Right forelimb (tissue), 1 donor: ENCODE results near the gene KLHDC8A.
"Not testable (repeated sequence)": the region's sequence is repeated elsewhere in the genome, so short reads cannot be mapped to it uniquely, and the experiment has no call there.

ENCODE experiments used
- DNase-seq: peaks from one replicate; pipeline ENCODE4 v3.0.0-alpha.2; 2018

The KLHDC8A gene

DNA sequence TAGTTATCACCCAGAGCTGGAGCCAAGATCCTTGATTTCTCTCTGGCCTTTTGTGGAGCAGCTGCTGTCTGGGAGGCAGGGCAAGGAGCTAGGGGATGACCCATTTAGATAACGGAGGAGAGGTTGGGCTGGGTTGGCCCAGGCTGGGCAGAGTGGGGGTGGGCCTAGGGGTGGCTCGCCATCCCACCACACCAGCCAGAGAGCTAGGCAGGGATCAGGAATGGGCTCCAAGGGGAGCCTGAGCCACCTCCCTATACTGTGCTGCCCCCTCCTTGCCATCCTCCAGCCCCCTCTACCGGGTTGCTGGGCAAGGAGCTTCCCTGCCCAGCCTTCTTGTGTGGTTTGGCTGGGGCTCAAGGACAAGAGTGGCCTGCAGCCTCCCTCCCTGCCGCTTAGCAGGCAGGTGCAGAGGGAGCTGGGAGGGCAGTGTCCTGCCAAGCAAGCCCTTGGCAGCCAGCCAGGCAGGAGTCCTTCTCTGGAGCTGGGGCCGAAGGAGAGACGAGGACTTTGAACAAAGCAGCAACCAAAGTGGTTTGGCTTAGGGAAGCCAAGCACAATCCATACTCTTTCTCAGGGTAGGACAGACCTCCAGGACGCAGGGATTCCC is 39.3 kb downstream of the KLHDC8A start:
- DNase-seq = no peak

DNA sequence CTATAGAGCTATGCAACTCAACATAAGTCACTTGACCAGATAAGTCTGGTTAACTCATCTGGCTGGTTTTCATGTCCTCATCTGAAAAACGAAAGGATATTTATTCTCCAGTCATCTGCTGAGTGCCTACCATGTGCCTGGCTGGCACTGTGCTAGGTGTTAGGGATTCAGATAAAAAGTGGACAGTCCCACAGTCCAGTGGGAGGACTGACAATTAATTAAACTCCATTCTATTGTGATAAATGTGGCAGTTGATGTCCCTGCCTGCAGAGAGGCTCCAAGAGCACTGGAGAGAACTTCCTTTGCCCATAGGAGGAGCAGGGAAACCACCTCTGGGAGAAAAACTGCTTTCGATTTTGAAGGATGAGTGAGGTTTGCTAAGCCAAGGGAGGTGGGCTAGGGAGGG is 40.6 kb downstream of the KLHDC8A start:
- DNase-seq = no peak

DNA sequence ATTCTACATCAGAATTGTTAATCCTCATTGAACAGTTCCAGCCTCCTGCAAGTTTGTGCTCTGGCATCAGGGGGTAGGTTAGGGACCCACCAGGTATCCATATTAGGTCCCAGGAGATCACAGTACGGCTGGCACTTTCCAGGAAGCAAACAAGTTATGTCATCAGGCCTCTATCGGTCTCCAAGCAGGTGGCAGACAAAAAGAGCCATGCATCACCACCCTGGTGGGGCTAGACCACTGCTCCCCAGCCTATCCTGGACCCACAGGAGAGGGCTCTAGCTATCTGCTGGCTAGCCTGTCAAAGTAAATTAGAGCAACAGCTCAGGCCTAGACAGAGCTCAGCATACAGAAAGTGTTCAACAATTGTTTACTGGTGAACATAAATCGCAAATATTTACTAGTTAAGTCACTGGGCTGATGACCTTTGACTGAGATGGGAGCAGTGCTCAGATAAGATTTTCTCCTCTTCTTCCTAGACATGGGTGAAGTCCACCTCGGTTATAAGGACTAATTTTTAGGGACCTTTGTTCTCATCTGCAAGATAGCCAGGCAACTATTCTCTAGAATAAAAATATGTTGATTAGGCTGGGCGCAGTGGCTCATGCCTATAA is 41.6 kb downstream of the KLHDC8A start:
- DNase-seq = no peak

DNA sequence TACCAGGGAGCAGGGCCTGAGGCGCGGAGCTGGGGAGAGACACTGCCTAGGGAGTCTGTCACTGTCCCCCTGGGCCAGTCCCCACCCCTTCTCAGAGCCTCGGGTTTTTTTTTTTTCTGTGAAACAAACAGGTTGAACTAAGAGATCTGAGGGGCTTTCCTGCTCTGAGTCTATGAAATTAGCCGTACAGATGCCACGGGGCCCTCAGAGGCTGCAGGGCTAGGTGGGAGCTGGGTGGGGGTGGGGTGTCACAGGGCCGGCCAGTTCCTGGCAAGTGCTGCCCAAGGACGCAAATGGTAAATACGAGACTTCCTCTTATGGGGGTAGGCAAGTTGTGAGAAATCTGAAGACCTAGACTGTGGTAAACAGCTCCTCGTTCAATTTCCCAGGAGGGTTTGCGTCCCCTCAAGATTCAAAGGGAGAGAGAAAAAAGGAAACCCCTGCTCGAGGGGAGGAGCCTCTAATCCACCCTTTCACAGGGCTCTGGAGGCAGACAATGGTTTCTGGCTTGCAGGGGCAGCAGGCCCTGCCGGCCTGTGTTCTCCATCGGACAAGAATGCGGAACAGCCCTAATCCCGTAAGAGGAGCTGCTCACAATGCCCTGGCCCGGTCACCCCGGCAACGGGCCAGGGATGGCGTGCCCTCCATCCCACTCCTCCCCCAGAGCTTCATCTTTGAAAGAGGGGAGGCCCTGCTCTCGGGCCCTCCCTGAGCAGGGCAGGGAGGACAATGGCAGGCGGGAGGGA is 43.0 kb downstream of the KLHDC8A start:
- DNase-seq = peak; percentile 60

DNA sequence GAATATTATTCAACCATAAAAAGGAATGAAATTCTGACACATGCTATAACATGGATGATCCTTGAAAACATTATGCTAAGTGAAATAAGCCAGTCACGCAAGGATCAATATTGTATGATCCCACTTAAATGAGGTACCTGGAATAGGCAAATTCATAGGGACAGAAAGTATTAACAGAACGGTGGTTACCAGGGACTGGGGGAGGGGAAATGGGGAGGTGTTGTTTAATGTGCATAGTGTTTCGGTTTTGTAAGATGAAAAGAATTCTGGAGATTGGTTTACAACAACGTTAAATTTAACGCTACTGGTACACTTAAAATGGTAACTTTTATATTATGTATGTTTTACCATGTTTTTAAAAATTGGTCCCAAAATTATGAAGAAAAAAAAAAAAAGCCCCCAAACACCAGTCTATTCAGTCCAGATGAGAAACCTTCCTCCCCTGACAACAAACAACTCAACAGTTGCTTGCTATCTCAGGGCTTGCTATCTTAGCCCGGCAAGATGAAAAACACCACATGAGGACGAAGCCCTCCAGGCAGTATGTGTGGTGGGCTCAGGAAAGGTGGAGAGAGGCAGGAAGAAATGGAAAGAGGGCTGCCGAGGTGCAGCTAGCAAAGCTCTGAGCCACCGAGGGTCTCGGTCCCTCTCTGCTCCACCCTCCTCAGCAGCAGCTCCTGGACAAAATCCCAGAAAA is 43.7 kb downstream of the KLHDC8A start:
- DNase-seq = no peak

DNA sequence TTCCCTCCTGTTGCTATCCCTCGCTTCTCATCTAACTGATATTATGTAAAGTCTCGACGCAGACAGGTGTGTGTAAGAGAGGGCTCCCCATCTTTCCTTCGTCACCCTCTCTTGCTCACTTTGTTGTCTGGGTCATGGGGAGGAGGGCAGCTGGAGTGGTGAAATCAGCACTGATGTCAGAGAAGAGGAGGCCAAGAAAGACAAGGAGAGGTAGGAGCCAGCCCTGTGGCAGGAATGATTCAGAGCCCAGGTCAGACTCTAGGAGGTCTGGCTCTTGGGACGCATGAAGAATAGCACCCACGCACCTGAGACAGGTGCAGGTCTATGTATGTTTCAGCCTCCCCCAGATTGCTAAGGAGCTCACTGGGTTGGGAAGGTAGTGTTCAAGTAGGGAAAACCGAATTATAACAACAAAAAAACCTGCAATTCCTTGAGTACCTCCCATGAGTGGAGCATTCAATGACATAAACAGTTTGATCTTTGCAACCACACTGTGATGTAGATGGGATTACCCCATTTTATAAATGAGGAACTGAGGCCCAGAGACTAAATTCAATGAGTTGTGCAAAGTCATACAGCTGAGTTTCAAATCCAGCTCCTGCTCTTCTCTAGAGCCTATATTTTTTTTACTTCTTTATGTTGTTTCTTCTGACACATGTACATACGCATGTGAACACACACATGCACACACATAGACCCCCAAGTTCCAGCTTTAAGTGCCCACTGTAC is 45.6 kb downstream of the KLHDC8A start:
- no peak for DNase-seq

DNA sequence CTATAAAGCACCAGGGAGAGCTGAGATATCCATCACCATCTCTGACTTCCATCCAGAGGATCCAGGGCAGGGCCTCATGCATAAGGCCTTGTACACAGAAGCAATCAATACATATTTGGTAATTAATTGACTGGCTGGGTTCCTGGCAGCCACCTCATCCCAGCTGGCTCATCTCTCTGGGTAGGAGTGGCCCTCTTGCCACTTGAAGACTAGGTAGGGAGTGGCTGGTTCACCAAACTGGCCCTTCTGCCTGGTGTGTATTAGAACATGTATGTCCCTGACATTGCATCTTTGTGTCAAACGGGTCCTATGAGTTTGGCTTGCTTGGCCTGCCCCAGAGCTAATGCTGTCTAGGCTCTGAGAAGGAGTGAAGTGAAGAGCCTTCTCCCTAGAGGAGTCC is 47.0 kb downstream of the KLHDC8A start:
- DNase-seq = no peak

DNA sequence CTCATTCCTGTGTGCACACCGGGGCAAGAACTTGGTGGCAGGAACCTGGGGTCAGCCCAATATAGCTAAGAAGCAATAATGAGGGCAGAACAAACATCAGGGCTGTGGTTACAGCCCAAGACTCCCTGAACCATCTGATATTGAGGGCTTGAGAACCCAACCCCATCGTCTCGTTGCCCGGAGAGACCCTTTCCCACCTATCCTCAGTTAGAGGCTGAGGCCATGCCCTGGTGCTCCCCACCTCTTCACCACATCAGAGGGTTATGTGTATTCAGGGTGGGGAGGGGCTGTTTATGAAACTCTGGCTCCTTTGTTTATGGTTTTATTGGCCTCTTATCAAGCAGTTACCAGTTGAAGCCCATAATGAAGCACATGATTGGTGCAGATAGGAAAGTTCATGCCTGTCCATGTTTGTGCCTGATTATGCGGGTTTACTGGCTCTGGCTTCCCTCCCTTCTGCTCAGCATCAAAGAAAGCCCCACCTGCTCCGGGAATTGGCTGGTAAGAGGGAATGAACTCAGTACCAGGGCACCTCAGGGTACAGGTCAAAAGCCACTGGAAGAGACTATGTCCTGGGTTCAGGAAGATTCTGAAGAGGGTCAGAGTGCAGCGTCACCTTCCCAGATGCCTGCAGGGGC is 49.7 kb downstream of the KLHDC8A start:
- no peak for DNase-seq

DNA sequence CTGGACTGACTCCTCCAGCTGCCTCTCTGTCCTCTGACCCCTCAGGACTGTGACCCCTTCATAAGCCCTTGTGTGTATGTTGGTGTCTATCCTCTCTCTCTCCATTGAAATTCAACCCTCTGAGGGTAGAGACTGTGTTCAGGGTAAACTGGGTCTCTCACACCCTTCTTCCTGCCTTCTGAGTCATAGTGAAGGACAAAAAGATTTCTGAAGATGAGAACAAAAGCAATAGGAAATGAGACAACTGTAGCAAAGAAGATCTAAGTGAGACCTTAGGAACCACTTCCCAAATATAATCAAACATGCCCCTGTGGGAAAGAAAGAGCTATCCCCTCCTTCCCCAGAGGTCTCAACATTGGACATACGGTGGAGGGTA is 52.0 kb downstream of the KLHDC8A start:
- DNase-seq = no peak

DNA sequence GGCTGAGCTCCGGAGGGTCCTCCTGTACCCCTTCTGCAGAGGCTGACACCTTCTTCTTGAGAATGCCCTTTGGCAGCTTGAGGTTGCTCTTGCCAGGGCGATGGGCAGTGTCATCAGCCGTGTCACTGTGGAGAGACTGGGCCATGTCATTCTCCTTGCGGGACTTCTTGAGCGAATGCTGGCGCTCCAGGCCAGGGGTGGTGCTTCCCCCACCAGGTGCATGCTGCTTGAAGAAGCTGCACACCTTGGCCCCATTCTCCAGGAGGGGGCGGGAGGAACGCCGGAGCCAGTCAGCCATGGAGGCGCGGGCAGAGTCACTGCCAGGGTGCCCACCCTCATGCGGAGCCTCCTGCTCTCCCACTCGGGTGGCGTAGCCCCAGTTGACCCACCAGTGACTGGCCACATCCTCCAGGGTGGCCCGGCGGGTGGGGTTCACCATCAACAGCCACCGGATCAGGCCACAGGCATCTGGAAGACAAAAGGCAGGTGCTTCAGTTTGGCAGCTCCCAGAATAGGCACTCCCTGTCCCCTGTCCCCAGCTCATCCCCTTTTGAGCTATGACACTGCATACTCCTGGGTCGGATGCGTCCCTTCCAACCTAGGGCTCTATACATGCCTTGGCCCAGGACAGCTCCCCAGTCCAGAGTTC is 52.6 kb downstream of the KLHDC8A start:
- no peak for DNase-seq

DNA sequence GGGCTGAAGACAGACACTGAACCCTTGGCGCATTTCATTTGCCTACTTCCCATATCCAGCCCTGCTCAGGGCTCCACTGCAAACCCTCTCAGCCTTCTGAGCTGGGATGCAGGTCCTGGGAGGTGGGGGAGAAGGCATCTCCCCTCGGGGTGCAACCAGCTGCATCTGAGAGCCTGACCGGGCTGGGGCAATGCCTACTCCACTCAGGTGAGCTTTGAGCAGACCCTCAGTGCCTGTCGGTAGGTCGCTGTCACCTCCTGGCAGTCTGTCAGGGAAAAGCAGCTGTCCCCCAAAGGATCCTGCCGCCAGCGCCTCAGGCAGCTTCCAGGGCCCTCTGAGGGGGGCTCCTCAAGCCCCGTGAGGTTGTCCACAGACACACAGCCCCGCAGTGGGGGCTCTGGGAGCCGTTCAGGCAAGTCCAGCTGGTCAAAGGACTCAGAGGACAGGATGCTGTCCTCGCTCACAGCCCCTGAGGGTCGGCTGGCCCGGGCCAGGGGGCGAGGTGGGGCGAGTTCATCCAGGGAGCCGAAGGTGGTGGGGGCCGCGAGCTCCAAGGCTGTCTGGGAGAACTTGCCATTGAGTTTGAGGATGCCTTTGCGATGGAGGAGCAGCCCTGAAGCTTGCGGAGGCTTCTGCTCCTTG is 53.4 kb downstream of the KLHDC8A start:
- DNase-seq = no peak

DNA sequence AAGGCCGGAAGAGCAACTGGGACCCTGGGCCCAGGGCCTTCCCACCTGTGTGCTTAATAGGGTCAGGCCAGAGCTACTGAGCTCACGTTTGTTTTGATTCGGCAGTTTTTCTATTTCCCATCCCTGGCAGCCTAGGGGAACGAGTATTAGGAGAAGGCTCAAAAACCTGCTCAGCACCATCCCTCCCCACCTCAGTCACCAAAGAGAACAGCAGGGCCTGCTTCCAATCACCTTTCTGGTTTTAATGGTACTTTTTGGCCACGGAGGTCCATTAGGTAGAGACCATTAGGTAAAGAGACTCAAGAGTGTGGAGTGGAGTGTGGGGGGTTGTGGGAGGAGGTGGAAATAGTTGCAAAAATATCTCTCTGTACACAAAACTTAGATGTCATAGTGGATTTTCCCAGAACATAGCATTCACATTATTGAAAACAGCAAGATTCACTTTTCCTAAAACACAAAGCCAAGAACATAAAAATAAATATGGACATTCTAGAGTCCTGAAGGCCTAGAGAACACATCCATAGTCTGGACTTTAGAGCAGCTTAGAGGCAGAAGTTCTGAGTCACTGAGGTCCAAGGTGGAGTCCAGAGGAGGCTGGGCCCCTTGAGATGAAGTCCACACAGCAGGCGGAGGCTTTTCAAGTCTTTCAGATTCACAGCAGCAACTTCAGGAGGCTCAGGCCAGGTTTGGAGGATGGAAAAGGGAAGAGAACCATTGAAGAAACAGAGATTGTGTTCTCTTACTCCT is 54.7 kb downstream of the KLHDC8A start:
- no peak for DNase-seq

DNA sequence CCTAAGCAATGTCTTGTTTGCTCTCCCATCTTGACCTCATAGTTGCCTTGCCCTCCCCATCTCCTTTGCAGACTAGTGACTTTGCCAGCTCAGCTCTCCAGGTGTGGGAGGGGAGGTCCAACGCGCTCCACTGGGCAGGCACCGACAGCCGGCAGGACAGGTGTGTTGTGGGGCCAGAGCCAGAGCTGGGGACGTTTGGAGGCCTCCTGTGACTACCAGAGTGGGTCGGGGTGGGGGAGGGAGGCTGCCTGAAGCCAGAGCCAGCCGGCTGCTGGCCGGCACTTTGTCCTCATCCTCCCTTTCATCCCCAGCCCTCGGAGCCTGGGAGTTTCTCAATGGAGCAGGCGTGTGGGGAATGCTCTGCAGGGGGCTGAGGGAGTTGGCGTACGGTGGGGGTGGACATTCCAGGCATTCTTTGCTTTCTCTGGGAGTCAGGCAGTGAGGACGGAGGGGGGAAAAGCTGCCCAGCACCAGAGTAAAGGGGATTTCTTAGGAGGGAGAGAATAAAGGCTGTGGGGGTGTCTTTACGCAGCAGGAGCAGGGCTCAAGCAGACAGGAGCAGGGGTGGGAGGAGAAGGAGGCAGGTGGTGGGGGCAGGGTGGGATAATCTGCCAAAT is 55.4 kb downstream of the KLHDC8A start:
- DNase-seq = no peak

DNA sequence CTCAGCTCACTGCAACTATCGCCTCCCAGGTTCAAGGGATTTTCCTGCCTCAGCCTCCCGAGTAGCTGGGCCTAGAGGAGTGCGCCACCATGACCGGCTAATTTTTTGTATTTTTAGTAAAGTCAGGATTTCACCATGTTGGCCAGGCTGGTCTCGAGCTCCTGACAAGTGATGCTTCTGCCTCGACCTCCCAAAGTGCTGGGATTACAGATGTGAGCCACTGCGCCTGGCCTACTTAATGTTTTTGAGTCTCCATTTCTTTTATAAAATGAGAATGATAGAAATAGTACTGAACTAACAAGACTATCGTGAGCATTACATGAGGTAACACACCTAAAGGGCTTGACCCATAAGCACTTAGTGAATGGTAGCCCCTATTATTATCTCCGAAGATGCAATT is 56.6 kb downstream of the KLHDC8A start:
- DNase-seq = no peak

DNA sequence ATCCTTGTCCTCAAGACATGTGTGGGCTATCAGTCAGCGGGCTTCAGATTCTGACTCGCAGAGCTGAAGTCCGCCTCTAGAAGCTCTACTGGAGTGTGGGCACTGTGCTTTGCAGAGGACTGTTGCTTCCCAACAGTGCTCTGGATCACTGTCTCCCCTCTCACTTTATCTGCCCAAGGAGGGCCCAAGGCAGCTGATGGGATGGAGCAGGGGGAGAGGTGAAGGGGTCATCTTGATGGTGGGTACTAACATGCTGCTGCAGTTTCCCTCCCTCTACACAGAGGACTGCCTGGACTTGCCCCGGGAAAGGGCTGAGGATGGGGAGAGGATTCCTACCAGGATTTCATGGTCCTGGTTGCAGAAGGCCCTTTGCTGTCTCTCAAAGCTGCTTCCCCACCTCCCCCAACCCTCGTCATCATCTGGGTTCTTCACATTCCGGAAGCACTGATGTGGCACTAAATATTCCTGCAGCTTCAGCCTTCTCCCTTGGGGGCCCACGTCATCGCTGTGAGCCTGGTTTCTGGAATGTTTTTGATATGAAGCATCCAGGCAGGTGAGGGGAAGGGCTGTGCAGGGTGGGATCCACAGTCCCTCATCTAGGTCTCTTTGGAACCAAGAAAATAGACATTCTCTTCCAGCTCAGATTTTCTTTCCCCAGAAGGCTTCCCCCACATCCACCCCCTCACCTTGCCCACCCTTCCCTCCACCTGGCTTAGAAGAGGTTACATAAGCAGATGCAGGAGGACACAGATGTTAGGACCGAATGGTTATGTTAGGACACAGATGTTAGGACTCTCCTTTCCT is 58.3 kb downstream of the KLHDC8A start:
- no peak for DNase-seq

DNA sequence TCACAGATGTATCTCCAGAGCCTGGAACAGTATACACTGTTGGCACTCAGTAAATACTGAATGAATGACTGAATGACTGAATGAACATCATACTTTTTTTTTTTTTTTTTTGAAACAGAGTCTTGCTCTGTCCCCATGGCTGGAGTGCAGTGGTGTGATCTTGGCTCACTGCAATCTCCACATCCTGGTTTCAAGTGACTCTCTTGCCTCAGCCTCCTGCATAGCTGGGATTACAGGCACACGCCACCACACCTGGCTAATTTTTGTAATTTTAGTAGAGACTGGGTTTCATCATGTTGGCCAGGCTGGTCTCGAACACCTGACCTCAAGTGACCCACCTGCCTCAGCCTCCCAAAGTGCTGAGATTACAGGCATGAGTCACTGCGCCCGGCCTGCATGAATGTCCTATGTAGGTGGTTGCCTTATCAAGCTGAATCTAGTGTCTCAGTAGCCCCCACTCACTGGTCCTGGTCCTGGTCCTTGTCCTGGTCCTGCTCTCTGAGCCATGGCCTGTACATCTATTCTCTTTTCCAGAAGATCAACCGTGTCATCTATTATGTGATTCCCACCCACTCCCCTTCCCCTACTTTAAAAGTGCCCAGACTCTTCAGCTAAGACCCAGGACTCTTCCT is 59.1 kb downstream of the KLHDC8A start:
- not testable (repeated sequence) for DNase-seq

DNA sequence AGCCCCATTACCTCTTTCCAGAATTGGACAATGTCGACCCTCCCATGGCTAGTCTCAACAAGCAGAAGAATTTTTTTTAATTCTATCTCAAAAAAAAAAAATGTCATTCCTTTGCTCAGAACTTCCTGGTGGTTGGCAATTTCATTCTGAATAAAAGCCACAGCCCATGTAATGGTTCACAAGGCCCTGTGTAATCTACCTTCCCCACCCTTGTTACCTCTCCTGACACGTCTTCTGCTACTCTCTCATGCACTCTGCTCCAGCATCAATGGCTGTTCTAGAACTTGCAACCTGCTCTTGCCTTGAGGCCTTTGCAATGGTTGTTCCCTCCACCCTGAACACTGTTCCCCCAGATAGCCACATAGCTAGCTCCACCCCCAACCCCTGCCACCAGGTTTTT is 60.6 kb downstream of the KLHDC8A start:
- DNase-seq = no peak

DNA sequence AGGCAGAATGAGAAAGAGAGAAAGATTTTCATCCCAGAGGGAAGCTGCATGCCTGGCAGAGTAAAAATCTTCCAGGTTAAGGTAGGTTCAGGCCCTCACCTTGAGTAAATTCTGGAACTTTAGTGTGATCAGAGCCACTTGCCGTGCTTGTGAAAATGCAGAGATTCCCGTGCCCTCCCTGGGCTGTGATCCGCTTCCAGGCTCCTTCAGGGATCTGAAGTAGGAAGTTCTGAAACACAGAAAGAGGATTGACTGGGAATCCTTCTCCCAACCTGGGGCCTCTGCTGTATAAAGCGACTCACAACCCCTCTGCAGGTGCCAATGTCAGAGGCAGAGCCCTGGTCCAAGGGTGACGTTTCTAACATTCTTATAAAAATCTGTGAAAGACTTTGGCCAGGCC is 61.8 kb downstream of the KLHDC8A start:
- no peak for DNase-seq
